Measurements from ENCODE around the gene PPFIA1.
A peak's percentile ranks its signal among the peaks of the same experiment; 100 is the strongest.

Gene PPFIA1

GRCh38 chr11:70270104-70270876, at the start of gene PPFIA1:
PPFIA1 (plus strand) TSS chr11:70270690; CDS start chr11:70272173, 1,483 bp downstream.
- POLR2A ChIA-PET, result interaction anchor here (0.8 kb wide), 1 partner anchor 39 kb away, joined by 3 read pairs; no protein-coding TSS in a partner anchor
- CTCF ChIA-PET, result no interaction called here
- TF ChIP-seq ARNT (IDR thresholded peaks at IDR 0.05) (peak; percentile 31; the same call in 1 of the 2 replicates), SP1 (IDR thresholded peaks at IDR 0.05) (no peak), CTBP1 (IDR thresholded peaks at IDR 0.05; ENCODE audit: borderline replicate concordance) (peak; percentile 29; the same call in 1 of the 2 replicates), L3MBTL2 (conservative IDR thresholded peaks at IDR 0.05) (0 out of 2 replicates have a peak, but pooled peaks have one; percentile 44)
- DNase-seq (ENCODE audit: extremely low spot score), result peak; percentile 99

- no peak for TF ChIP-seq PKNOX1 (IDR thresholded peaks at IDR 0.05)
- TF ChIP-seq FOXK2 (IDR thresholded peaks at IDR 0.05), result no peak
- no peak for TF ChIP-seq L3MBTL2 (conservative IDR thresholded peaks at IDR 0.05)
- TF ChIP-seq ARNT (IDR thresholded peaks at IDR 0.05), result no peak
- TF ChIP-seq BHLHE40 (IDR thresholded peaks at IDR 0.05; ENCODE audit: borderline replicate concordance), result no peak
- TF ChIP-seq HDGF (IDR thresholded peaks at IDR 0.05; ENCODE audit: borderline replicate concordance), result no peak
- no peak for TF ChIP-seq CTBP1 (IDR thresholded peaks at IDR 0.05; ENCODE audit: borderline replicate concordance)
- no peak for TF ChIP-seq NFRKB (IDR thresholded peaks at IDR 0.05)
- TF ChIP-seq FOXM1 (IDR thresholded peaks at IDR 0.05; ENCODE audit: borderline replicate concordance), result no peak
- TF ChIP-seq FOXA1 (IDR thresholded peaks at IDR 0.05), result no peak
- no peak for TF ChIP-seq TARDBP (IDR thresholded peaks at IDR 0.05)
- TF ChIP-seq LEF1 (IDR thresholded peaks at IDR 0.05; ENCODE audit: borderline replicate concordance), result no peak
- no peak for TF ChIP-seq SP1 (IDR thresholded peaks at IDR 0.05)
- TF ChIP-seq SUZ12 (IDR thresholded peaks at IDR 0.05), result no peak
- TF ChIP-seq ZNF384 (IDR thresholded peaks at IDR 0.05), result no peak
- TF ChIP-seq ELF4 (IDR thresholded peaks at IDR 0.05), result no peak
- POLR2A ChIA-PET, result no interaction called here
- DNase-seq (ENCODE audit: extremely low spot score), result no peak
- CTCF ChIA-PET, result no interaction called here
These were observed 49.6 kb upstream of the PPFIA1 start for GRCh38 chr11:70220920-70221319.

GRCh38 chr11:70225681-70226177, 44.8 kb upstream of the PPFIA1 start:
- DNase-seq (ENCODE audit: extremely low spot score), result no peak
- POLR2A ChIA-PET, result no interaction called here
- TF ChIP-seq FOXK2 (IDR thresholded peaks at IDR 0.05) (no peak), ZNF384 (IDR thresholded peaks at IDR 0.05) (no peak), HDGF (IDR thresholded peaks at IDR 0.05; ENCODE audit: borderline replicate concordance) (no peak), SUZ12 (IDR thresholded peaks at IDR 0.05) (no peak), BHLHE40 (IDR thresholded peaks at IDR 0.05; ENCODE audit: borderline replicate concordance) (no peak), ARNT (IDR thresholded peaks at IDR 0.05) (no peak), NFRKB (IDR thresholded peaks at IDR 0.05) (no peak), CTBP1 (IDR thresholded peaks at IDR 0.05; ENCODE audit: borderline replicate concordance) (no peak), FOXM1 (IDR thresholded peaks at IDR 0.05; ENCODE audit: borderline replicate concordance) (no peak), SP1 (IDR thresholded peaks at IDR 0.05) (no peak), LEF1 (IDR thresholded peaks at IDR 0.05; ENCODE audit: borderline replicate concordance) (no peak)
- CTCF ChIA-PET, result interaction anchor here (0.6 kb wide), 1 partner anchor 203 kb away, joined by 3 read pairs; no protein-coding TSS in a partner anchor

- no peak for DNase-seq (ENCODE audit: extremely low spot score)
- POLR2A ChIA-PET, result no interaction called here
- no peak for TF ChIP-seq HDGF (IDR thresholded peaks at IDR 0.05; ENCODE audit: borderline replicate concordance)
- no peak for TF ChIP-seq ZNF384 (IDR thresholded peaks at IDR 0.05)
- TF ChIP-seq CTBP1 (IDR thresholded peaks at IDR 0.05; ENCODE audit: borderline replicate concordance), result no peak
- no peak for TF ChIP-seq SUZ12 (IDR thresholded peaks at IDR 0.05)
- TF ChIP-seq FOXM1 (IDR thresholded peaks at IDR 0.05; ENCODE audit: borderline replicate concordance), result no peak
- CTCF ChIA-PET, result interaction anchor here (0.6 kb wide), 1 partner anchor 203 kb away, joined by 3 read pairs; no protein-coding TSS in a partner anchor
These were observed 44.3 kb upstream of the PPFIA1 start for GRCh38 chr11:70226183-70226582.

GRCh38 chr11:70226967-70227366, 43.5 kb upstream of the PPFIA1 start:
- DNase-seq (ENCODE audit: extremely low spot score), result peak; percentile 53
- ChIA-PET POLR2A (no interaction called here), CTCF (interaction anchor here (0.6 kb wide), 1 partner anchor 1974 kb away, joined by 5 read pairs; no protein-coding TSS in a partner anchor)
- no peak for TF ChIP-seq ARNT (IDR thresholded peaks at IDR 0.05)
- no peak for TF ChIP-seq BHLHE40 (IDR thresholded peaks at IDR 0.05; ENCODE audit: borderline replicate concordance)
- TF ChIP-seq L3MBTL2 (conservative IDR thresholded peaks at IDR 0.05), result no peak
- TF ChIP-seq FOXA1 (IDR thresholded peaks at IDR 0.05), result no peak
- TF ChIP-seq HDGF (IDR thresholded peaks at IDR 0.05; ENCODE audit: borderline replicate concordance), result no peak
- TF ChIP-seq CTBP1 (IDR thresholded peaks at IDR 0.05; ENCODE audit: borderline replicate concordance), result no peak
- no peak for TF ChIP-seq FOXK2 (IDR thresholded peaks at IDR 0.05)
- no peak for TF ChIP-seq SP1 (IDR thresholded peaks at IDR 0.05)
- TF ChIP-seq PKNOX1 (IDR thresholded peaks at IDR 0.05), result no peak
- no peak for TF ChIP-seq FOXM1 (IDR thresholded peaks at IDR 0.05; ENCODE audit: borderline replicate concordance)
- TF ChIP-seq SUZ12 (IDR thresholded peaks at IDR 0.05), result no peak
- no peak for TF ChIP-seq TARDBP (IDR thresholded peaks at IDR 0.05)
- no peak for TF ChIP-seq ELF4 (IDR thresholded peaks at IDR 0.05)
- TF ChIP-seq NFRKB (IDR thresholded peaks at IDR 0.05), result no peak
- TF ChIP-seq LEF1 (IDR thresholded peaks at IDR 0.05; ENCODE audit: borderline replicate concordance), result no peak
- no peak for TF ChIP-seq ZNF384 (IDR thresholded peaks at IDR 0.05)

- ChIA-PET CTCF (no interaction called here), POLR2A (no interaction called here)
- TF ChIP-seq ARNT (IDR thresholded peaks at IDR 0.05), result no peak
- no peak for TF ChIP-seq BHLHE40 (IDR thresholded peaks at IDR 0.05; ENCODE audit: borderline replicate concordance)
- no peak for TF ChIP-seq SUZ12 (IDR thresholded peaks at IDR 0.05)
- no peak for TF ChIP-seq LEF1 (IDR thresholded peaks at IDR 0.05; ENCODE audit: borderline replicate concordance)
- no peak for TF ChIP-seq SP1 (IDR thresholded peaks at IDR 0.05)
- TF ChIP-seq L3MBTL2 (conservative IDR thresholded peaks at IDR 0.05), result no peak
- TF ChIP-seq ZNF384 (IDR thresholded peaks at IDR 0.05), result no peak
- no peak for TF ChIP-seq HDGF (IDR thresholded peaks at IDR 0.05; ENCODE audit: borderline replicate concordance)
- DNase-seq (ENCODE audit: extremely low spot score), result no peak
These were observed 40.8 kb upstream of the PPFIA1 start for GRCh38 chr11:70229737-70230136.

All from HEK293T (cell line).